B cell (primary cell): Measurements from ENCODE around the gene TET3.

Source experiments
- CTCF ChIP-seq: fragments of 200-600 bp; IDR thresholded peaks from one replicate; pipeline ENCODE4 v1.8.0; 2022; ENCODE audit warnings: antibody characterized with exemption, mild to moderate bottlenecking
- EZH2 ChIP-seq: IDR thresholded peaks from 2 replicates; pipeline ENCODE4 v1.6.1; 2012; ENCODE audit warnings: borderline replicate concordance, low read depth, mild to moderate bottlenecking, moderate library complexity, low read length; ENCODE audit not compliant: insufficient read depth, poor library complexity, severe bottlenecking

GRCh38 chr2:73993376-73993775 lies 8.7 kb downstream of the TET3 start:
- TF ChIP-seq CTCF (no peak), EZH2 (no peak)
